Measurements from ENCODE around the gene ANKRD11. TPM values are rescaled to one million over a fixed set of nuclear protein-coding genes. Genes with fewer than 3 reads are reported as not detected.

Gene ANKRD11
- total RNA-seq, 4 donors from 2014 or later = 75.6 to 183 (median 108) TPM

DNA sequence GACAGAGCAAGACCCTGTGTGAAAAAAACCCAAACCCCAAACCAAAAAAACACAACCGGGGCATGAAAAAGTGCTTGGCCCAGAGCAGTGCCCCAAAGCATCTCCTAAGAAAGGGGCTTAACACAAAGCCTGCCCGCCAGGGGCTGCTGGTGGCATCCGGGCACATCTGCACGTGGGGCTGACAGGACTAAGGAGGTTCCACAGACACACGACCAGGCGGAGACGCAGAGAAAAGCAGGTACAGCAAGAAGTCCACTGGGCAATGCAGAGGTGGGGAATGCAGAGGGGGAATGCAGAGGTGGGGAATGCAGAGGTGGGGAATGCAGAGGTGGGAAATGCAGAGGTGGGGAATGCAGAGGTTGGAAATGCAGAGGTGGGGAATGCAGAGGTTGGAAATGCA, 163.6 kb downstream of the ANKRD11 start:
- no peak for DNase-seq (ENCODE audit: low spot score in 2 of 2)
- 86 to 90% methylated on average over 7 of the region's 7 CpGs for WGBS, 2 donors
- no peak overlapping the region for H3K4me3 ChIP-seq (ENCODE audit: low read depth, poor library complexity, severe bottlenecking)
- intact Hi-C loops (cut with DNase I; ENCODE audit: low total_unique reads) = no loop called here
- TF ChIP-seq, protein P1, sequence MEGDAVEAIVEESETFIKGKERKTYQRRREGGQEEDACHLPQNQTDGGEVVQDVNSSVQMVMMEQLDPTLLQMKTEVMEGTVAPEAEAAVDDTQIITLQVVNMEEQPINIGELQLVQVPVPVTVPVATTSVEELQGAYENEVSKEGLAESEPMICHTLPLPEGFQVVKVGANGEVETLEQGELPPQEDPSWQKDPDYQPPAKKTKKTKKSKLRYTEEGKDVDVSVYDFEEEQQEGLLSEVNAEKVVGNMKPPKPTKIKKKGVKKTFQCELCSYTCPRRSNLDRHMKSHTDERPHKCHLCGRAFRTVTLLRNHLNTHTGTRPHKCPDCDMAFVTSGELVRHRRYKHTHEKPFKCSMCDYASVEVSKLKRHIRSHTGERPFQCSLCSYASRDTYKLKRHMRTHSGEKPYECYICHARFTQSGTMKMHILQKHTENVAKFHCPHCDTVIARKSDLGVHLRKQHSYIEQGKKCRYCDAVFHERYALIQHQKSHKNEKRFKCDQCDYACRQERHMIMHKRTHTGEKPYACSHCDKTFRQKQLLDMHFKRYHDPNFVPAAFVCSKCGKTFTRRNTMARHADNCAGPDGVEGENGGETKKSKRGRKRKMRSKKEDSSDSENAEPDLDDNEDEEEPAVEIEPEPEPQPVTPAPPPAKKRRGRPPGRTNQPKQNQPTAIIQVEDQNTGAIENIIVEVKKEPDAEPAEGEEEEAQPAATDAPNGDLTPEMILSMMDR (IDR thresholded peaks at IDR 0.05) = no peak
- TF ChIP-seq POLR2A (IDR thresholded peaks at IDR 0.05) = no peak

DNA sequence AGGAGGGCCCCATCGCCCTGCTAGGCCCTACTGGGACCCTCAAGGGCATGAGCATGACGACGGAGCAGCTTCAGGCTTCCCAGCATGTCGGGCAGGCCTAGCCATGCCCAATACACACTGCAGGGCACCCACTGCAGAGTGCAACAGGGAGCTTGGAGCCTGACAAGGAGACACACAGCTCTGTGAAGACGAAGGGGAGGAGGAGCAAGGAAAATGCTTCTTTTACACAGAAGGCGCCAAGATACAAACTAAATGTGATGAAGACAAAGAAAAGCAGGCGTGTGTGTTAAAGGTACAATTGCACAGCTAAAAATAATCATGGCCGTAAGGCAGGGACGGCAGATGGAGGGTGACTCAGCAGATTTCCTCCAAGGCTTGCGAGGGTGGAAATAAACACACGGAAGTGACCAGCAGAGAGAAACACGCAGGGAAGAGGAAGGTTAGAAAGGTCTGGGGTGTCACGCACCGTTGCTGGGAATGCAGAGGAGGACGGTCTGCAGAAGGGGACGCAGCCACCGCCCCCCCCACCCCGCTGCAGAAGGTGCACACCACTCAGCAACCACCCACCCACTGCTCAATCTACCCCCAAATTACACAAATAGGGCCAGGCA, 164.4 kb downstream of the ANKRD11 start:
- WGBS, 2 donors = 19 to 24% methylated on average over 18 of the region's 18 CpGs
- intact Hi-C loops (cut with DNase I; ENCODE audit: low total_unique reads) = no loop called here
- no peak for TF ChIP-seq POLR2A (IDR thresholded peaks at IDR 0.05)
- TF ChIP-seq, protein P1 (IDR thresholded peaks at IDR 0.05) = no peak
- H3K4me3 ChIP-seq (ENCODE audit: low read depth, poor library complexity, severe bottlenecking) = no peak overlapping the region
- DNase-seq (ENCODE audit: low spot score in 2 of 2) = peak in 1 of 2 donors; percentile 47

DNA sequence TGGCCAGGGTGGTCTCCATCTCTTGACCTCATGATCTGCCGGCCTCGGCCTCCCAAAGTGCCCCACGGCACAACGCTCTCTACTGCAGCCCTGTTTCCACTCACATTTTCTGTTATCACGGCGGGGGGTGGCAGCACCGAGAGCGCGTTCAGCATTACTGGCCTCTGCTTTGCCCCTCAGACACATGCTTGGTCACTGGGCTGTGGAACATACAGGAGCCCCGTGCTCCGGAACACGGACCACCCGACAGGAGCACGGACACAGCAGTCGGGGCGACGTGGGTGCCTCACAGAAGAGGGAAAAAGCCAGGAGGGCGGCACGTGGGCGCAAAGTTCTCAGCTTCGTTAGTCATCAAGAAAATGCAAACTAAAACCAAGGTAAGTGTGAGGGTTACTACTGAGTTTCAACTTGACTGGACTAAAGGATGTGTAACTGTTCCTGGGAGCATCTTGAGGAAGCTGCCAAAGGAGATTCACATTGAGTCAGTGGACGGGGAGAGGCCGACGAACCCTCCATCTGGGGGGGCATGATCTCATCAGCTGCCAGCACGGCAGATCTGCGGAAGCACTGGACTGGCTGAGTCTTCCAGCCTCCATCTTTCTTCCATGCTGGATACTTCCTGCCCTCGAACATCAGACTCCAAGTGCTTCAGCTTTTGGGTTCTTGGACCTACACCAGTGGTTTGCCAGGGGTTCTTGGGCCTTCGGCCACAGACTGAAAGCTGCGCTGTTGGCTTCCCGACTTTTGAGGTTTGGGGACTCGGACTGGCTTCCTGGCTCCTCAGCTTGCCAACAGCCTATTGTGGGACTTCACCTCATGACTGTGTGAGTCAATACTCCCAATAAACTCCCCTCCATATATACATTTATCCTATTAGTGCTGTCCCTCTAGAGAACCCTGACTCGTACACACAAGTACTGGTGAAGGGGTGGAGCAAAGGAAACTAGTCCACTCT, 166.0 kb downstream of the ANKRD11 start:
- DNase-seq (ENCODE audit: low spot score in 2 of 2) = no peak
- intact Hi-C loops (cut with DNase I; ENCODE audit: low total_unique reads) = no loop called here
- H3K4me3 ChIP-seq (ENCODE audit: low read depth, poor library complexity, severe bottlenecking) = no peak overlapping the region
- TF ChIP-seq POLR2A (IDR thresholded peaks at IDR 0.05) = no peak
- TF ChIP-seq, protein P1 (IDR thresholded peaks at IDR 0.05) = no peak
- 91 to 93% methylated on average over 32 of the region's 32 CpGs for WGBS, 2 donors

DNA sequence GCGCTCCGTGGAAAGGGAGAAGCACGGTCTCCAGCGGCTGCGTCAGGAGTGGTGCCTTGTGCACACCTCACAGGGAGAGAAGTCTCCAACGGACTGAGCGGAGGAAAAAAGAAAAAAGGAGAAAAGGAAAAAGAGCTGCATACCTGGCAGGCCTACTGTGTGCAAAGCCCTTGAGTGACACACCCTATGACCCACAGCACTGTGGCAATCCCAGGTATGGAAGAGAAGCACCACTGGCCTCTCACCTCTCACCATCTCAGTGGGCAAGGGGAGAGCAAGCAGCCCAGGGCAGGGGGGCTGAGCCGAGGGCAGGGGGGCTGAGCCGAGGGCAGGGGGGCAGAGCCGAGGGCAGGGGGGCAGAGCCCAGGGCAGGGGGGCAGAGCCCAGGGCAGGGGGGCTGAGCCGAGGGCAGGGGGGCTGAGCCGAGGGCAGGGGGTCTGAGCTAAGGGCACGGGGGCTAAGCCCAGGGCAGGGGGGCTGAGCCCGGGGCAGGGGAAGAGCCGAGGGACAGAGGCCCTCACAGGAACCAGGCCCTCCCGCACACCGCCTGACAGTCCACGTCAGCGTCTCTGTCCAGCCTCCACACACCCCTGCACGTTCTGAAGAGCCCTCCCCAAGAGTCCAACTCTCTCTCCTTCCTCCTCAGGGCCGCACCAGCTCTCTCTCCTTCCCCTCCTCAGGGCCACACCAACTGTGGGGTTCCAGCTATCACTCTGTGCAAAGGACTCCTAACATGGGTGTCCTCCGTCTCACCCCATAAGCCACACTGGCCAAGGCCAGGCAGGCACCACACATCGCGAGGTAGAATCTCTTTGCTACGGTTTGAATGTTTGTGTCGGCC, 167.0 kb downstream of the ANKRD11 start:
- intact Hi-C loops (cut with DNase I; ENCODE audit: low total_unique reads) = no loop called here
- WGBS, 2 donors = 80 to 85% methylated on average over 21 to 25 of the region's 26 CpGs
- no peak for DNase-seq (ENCODE audit: low spot score in 2 of 2)

More for the DNA sequence above, 167.0 kb downstream of the ANKRD11 start:
- TF ChIP-seq, protein P1 (IDR thresholded peaks at IDR 0.05) = no peak
- TF ChIP-seq POLR2A (IDR thresholded peaks at IDR 0.05) = no peak
- no peak overlapping the region for H3K4me3 ChIP-seq (ENCODE audit: low read depth, poor library complexity, severe bottlenecking)
